NCI-H2227 (cell line): ENCODE measurements around the gene LIPT1.
"Not testable (repeated sequence)": the region's sequence is repeated elsewhere in the genome, so short reads cannot be mapped to it uniquely, and the experiment has no call there.

ENCODE experiments used
- DNase-seq: peaks from one replicate; lab custom pipeline; 2025; ENCODE audit not compliant: unreplicated experiment; lab: John Stamatoyannopoulos, UW

LIPT1 gene

DNA sequence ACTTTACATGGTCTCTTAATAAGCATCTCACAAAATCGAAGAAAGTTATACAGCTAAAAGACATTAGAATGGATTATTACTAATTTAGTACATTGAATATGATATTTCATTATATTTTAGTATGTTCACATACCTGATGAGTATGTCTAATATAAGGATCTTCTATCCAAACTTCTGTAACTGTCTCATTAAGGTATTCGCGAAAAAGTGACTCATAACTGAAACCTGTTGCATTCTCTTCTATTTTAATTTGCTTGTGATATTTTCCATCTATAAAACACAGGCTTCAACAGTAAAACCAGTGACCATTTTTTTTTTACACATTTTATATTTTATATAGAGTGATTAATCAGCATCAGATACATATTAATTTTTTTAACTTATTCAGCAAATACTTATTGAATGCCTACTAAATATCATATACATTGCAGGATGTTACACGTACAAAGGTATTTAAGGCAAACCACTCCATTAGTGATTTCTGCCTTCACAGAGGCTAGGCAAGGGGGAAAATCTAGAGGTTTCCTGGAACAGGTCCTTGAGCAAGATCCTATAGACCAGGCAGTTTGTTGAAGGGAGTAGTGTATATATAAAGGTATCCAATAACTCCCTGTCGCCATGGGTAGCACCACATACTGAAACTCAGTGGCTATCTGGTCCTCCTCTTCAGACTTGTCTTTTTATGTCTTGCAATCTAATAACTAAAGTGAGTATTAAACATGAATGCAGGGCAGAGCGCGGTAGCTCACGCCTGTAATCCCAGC lies 16.8 kb downstream of the LIPT1 start:
- no peak for DNase-seq

DNA sequence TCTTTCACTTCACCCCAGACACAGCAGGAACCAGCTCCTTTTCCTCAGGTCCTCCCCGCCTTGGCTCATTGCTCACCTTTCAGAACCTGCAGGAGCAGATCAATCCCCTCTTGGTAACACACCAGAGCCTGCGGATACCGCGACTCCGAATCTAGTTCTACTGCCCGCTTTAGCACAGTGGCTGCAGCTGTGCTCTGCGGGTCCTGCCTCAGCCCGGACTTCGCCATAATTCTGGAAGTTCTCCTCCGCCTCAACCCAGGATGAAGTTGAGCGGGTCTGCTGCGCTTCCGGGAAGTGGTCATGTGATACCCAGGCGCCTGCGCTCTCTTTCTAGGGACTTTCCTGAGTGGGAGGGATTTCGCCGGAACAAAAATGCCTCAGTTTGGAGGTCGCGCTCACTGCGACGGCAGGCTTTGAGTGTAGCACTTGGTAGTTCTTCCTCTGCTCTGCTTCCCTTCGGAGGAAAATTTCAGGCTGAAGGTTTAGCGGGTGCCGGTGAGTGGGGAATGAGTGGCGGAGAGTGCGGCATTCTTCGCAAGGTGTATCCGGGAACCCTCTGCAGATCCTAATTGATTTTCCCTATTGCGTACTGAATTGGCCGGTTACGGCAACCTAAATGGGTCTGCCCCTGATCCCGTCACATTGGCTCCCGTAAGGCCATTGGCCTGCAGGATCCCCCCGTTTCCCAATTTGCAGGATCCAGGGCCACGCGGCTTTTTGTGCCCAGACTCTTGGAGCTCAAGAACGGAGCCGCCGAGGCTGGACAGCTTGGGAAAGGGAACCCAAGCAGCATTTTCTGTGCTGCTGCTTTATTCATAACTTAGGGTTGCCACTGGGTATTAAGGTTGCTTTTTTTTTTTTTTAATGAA lies 26.2 kb downstream of the LIPT1 start, which contains the start of the genes MITD1 and MRPL30:
Gene MITD1 (minus strand): TSS at position 304 of the 869 bp plus-strand sequence. CDS start 77 bp downstream, at position 227.
Gene MRPL30 (plus strand): TSS at position 430 of the 869 bp plus-strand sequence. CDS start 5,020 bp downstream, outside the sequence.
- DNase-seq = peak; percentile 97

DNA sequence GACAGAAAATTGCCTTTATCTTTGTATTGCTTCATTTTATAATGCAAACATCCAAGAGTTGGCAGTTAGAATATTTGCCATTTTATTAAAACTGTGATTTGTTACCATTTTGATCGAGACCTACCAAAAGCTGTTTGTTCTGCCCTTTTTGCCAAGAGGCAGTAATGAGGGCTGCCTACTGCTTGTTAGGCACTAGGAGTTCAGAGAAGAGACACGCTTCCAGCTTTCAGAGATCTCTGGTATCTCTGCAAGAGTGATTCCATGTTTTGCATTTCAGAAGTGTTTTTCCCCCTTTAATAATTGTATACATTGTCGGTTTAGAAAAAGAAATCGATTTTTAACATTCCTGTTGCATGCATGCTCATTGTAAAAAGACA lies 26.8 kb downstream of the LIPT1 start:
- peak; percentile 27 for DNase-seq

DNA sequence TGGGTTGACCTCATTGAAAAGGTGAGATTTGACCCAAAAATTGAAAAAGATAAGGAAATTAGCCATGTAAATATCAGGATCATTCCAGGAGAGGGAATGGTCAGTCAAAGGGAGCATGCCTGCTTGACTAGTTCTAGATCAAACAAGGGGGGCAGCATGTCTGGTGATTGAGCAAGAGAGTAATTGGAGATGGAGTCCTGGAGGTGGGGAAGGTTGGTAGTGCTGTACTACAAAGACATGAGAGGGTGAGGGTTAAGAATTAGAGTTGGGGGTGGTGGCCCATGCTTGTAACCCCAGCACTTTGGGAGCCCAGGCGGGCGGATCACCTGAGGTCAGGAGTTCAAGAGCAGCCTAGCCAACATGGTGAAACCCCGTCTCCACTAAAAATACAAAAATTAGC lies 28.3 kb downstream of the LIPT1 start:
- no peak for DNase-seq

DNA sequence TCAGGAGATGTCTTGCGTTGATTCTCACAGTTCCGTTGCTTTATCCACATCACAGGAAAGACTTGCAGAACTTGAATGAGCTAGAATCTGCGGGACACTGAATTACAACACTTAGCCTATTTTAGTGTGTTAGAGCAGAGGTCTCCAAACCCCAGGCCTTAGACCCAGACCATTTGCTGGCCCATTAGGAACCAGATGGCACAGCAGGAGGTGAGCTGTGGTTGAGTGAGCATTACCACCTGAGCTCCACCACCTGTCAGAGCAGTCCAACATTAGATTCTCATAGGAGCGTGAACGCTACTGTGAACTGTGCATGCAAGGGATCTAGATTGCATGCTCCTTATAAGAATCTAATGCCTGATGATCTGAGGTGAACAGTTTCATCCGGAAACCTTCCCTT lies 30.0 kb downstream of the LIPT1 start:
- no peak for DNase-seq

DNA sequence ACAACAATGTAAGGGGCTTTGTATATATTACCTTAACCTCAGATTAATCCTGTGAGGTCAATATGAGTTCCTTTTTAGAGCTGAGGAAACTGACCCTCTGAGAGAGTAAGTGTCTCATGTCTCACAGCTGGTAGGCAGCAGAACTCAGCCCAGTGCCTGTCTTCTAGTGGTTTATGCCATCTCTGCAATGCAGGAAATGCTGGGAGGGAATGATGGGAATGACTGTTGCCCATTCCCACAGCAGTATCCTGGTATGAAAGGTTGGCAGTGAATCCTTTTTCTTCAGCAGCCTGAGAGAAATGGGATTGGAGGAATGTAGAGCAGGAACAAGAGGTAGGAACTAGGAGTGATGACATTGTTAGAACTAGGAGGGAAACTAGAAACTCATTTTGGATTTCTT lies 32.2 kb downstream of the LIPT1 start:
- no peak for DNase-seq

DNA sequence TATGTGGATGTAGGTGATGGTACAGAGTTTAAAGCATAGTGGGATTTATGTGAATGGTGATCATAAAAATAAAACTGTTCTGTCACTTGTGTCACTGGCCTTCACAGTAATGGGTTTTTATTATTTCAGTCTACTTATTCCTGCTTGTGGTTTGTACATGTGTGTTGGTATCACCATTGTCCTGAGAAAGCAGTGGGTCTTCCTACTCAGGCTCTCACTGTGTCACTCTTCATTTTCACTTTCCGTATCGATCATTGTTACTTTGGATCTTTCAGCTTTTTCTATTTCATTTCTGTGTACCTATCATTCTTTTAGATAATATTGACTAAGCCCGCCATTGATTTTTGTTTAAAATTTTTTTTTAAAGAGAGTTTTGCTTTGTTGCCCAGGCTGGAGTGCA lies 33.6 kb downstream of the LIPT1 start:
- no peak for DNase-seq

DNA sequence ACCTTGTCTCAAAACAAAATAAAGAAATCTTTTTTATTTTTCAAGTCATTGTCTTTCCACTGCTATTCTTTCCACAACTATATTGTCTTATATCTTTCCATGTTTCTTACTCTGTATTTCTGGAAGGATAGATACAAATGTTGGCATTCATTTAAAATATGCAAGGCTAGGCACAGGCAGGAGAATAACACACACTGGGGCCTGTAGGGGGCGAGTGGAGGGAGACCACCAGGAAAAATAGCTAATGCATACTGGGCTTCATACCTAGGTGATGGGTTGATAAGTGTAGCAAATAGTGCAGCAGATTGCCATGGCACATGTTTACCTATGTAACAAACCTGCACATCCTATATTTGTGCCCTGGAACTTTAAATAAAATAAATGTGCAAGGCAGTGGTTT lies 35.8 kb downstream of the LIPT1 start:
- no peak for DNase-seq

DNA sequence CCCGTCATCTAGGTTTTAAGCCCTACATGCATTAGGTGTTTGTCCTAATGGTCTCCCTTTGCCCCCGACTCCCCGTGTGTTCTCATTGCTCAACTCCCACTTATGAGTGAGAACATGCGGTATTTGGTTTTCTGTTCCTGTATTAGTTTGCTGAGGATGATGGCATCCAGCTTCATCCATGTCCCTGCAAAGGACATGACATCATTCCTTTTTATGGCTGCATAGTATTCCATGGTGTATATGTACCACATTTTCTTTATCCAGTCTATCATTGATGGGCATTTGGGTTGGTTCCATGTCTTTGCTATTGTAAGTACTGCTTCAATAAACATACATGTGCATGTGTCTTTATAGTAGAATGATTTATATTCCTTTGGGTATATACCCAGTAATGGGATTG lies 37.6 kb downstream of the LIPT1 start:
- not testable (repeated sequence) for DNase-seq

DNA sequence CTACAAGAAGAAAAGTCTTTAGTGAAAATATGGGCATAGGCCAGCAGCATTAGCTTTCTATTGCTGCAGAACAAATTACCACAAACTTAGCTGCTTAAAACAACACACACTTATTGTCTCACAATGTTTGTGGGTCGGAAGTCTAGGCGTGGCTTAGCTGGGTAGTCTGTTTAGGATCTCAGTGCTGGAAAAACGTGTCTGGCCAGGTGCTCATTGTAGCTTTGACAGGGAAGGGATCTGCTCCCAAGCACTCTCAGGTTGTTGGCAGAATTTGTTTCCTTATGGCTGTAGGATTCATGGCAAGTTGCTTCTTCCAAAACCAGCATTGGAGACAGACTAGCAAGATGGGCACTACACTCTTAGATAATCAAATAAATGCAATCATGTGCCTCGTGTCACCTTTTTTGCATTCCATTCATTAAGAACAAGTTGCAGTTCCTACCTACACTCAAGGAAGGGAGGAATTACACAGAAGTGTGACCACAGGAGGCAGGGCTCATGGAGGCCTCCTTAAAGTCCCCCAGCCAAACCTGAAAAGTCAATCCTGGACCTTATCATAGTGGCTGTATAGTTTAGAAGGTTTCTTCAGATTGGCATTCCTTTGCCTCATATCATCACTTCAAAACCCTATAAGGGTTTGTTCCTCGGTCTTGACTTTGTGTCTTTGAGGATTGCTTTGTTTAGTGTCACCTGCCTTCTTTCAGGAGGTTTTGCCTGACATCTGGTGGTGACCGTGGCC lies 43.5 kb downstream of the LIPT1 start:
- DNase-seq = no peak

DNA sequence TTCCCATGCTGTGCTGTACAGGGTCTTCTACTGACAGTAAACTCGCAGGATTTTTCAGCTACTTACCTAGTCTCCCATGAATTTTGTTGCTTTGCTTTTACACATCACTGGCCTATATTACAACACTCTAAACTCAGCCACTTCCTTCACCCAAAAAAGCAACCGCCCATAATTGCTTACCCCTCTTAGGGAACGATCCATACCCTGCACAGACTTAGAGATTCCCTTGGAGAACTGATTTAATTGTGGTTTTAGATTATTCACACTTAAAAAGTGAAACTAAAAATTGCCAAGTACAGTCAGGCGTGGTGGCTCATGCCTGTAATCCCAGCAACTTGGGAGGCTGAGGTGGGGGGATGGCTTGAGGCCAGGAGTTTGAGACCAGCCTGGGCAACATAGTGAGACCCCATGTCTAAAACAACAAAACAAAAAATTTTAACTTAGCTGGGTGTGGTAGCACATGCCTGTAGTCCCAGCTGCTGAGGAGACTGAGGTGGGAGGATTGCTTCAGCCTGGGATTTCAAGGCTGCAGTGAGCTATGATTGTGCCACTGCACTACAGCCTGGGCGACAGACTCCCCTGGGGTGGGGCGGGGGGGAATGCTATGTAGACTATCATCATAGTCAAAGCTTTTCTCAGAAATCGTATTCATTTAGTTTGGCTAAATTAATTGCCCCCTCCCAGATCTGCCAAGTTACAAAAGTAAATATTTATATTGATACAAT lies 45.5 kb downstream of the LIPT1 start:
- DNase-seq = no peak

DNA sequence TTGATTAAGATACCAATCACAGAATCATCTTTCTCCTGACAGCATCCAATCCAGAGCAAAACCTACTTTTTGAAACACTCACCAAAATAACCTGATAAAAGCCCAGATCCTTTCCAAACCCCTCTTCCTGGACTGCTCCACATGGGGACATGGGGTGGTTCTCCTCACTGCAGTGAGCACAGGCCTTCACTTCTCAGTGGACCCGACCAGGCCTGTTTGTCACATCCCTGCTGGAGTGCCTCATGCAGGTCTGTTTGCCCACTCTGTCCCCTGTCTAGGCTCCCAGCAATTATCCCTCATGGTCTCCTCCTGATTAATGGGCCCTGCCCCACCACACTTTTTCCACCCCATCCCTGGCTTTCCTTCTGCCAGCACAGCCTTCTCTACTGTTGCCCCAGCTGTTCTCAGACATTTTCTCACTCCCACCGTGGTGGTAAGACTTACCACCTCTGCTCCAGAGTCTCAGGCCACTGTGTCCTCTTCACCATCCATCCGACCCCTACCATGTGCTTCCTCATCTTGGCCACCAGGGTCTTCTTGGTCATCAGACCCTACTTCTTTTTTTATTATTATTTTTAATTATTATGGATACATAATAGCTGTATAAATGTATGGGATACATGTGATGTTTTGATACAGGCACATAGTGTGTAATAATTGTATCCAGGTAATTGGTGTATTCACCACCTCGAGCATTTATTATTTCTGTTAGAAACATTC lies 47.4 kb downstream of the LIPT1 start:
- DNase-seq = no peak

DNA sequence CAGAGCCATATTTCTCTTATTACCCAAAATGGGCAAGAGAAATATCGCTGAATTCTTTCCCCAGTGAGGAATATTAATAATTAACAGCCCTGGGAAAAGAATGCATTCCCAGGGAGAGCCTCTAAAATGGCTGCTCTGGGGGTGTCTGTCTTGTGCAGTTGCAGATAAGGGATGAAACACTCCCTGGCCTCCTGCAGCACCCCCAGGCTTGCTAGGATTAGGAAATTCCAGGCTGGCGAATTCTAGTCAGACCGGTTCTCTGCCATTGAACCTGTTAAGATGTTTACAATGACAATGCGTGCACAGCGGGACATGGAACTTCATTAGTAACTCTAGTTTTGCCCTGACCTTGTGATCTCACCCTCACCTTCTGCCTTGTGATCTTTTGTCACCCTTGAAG lies 50.7 kb downstream of the LIPT1 start:
- DNase-seq = no peak
